ENCODE results near the gene ARNT2.

ARNT2 gene

DNA sequence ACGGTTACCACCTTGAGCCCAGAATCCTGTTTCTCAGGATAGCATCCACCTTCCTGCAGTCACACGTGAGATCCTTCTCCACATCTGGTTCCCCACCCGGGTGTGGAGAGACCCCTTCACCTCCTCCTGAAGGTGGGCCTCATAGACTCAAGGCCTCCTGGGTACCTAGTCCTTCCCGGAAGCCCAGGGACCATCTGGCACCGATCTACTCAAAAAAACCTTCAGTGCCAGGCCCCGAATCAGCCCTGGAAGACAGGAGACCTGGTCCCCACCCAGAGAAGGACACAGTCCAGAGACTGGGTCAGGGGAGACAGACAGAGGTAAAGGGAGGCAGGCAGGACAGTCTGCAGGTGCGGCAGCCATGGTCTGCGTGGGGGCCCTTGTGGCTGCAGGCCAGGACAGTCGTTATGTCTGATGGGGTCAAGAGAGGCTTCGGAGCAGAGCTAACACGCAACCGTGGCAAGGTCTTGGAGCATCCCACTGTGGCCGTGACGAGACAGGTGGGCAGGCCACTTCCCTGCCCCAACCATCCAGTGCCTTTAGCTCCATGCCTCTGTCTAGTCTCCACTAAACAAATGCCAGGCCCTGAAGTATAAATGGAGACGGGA lies 178.7 kb downstream of the ARNT2 start:
- no peak overlapping the region for H3K27ac ChIP-seq
- peaks cover 8% of the 10 kb centered on the region for H3K36me3 ChIP-seq (replicated peaks)
- no peaks in the 10 kb centered on the region for H3K27me3 ChIP-seq (replicated peaks)
- in situ Hi-C loops (cut with HindIII; ENCODE audit: low pct_ligation_motif_present, low sequenced_read_pairs): no loop called here
- no peak overlapping the region for H3K4me3 ChIP-seq (ENCODE audit: low read depth, low read length)
- TF ChIP-seq, protein P1, sequence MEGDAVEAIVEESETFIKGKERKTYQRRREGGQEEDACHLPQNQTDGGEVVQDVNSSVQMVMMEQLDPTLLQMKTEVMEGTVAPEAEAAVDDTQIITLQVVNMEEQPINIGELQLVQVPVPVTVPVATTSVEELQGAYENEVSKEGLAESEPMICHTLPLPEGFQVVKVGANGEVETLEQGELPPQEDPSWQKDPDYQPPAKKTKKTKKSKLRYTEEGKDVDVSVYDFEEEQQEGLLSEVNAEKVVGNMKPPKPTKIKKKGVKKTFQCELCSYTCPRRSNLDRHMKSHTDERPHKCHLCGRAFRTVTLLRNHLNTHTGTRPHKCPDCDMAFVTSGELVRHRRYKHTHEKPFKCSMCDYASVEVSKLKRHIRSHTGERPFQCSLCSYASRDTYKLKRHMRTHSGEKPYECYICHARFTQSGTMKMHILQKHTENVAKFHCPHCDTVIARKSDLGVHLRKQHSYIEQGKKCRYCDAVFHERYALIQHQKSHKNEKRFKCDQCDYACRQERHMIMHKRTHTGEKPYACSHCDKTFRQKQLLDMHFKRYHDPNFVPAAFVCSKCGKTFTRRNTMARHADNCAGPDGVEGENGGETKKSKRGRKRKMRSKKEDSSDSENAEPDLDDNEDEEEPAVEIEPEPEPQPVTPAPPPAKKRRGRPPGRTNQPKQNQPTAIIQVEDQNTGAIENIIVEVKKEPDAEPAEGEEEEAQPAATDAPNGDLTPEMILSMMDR (IDR thresholded peaks at IDR 0.05; ENCODE audit: low read depth, low read length, missing control alignments): no peak
- DNase-seq: no peak

DNA sequence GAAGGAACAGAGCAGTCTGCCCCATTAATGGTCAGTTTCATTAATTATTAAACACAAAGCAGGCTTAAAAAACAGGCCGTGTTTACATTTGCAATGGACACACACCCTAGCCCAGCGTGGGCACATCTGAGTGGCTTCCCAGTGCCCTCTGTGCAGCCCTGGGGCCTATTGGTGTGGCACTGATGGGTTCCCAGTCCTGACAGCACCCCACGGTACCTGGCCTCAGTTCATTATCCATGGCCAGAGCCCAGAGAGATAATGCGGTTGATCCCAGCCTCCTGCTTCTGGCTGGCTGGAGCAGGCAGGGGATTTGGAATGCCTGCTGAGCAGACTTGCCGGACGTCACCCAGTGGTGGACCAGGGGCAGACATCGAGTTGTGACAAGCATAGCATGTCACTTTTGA lies 180.4 kb downstream of the ARNT2 start:
- H3K36me3 ChIP-seq (replicated peaks): peaks cover 8% of the 10 kb centered on the region
- TF ChIP-seq, protein P1 (IDR thresholded peaks at IDR 0.05; ENCODE audit: low read depth, low read length, missing control alignments): no peak
- in situ Hi-C loops (cut with HindIII; ENCODE audit: low pct_ligation_motif_present, low sequenced_read_pairs): no loop called here
- no peak overlapping the region for H3K4me3 ChIP-seq (ENCODE audit: low read depth, low read length)
- no peak for DNase-seq
- no peaks in the 10 kb centered on the region for H3K27me3 ChIP-seq (replicated peaks)
- no peak overlapping the region for H3K27ac ChIP-seq

DNA sequence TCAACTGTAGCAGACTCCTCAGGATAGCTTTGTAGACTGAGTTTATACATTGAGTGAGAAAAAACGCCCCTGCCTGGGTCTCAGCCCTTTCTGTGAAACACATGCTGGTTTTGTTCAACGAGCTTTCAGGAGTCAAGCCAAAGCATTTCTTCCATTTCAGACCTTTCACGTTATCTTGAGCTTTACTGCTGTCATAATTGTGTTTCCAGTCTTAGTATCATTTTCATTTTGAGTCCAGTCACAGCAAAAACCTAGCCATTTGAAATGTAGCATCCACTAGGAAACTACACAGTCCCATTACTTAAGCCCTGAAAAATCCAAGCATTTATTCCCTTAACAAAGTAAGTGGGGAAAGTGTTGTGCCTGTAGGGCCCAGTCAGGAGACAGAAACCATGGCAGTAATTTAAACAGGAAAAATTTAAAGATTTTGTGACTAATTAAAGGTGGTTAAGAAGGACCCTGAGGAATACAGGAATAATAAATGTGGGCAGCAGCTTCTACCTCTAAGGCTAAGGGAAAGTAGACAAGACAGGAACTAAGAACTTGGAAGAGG lies 180.9 kb downstream of the ARNT2 start:
- no peak for DNase-seq
- no peaks in the 10 kb centered on the region for H3K27me3 ChIP-seq (replicated peaks)
- peaks cover 8% of the 10 kb centered on the region for H3K36me3 ChIP-seq (replicated peaks)
- H3K27ac ChIP-seq: no peak overlapping the region
- in situ Hi-C loops (cut with HindIII; ENCODE audit: low pct_ligation_motif_present, low sequenced_read_pairs): no loop called here
- TF ChIP-seq, protein P1 (IDR thresholded peaks at IDR 0.05; ENCODE audit: low read depth, low read length, missing control alignments): no peak
- no peak overlapping the region for H3K4me3 ChIP-seq (ENCODE audit: low read depth, low read length)

DNA sequence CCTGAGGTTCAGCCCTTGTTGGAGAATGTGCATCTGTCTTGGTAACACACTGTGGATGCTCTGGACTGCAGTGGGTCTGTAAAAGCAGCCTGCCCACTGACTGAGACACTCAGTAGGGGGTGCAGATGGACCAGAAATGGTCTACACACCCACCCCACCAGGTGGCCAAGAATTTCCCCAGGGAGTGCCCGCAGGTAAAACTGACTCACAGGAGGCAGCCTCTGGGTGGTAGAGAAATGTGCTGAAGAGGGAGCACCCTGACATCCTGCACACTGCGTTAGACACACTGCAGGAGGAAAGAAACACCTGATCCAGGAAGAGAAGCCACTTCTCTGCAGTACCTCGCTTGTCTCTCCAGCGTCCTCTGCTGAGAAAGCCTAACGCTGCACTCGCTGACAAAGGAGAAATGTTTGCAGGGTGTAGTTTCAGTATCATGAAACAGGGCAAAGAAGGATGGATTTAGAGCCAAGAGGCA lies 181.4 kb downstream of the ARNT2 start:
- DNase-seq: no peak

DNA sequence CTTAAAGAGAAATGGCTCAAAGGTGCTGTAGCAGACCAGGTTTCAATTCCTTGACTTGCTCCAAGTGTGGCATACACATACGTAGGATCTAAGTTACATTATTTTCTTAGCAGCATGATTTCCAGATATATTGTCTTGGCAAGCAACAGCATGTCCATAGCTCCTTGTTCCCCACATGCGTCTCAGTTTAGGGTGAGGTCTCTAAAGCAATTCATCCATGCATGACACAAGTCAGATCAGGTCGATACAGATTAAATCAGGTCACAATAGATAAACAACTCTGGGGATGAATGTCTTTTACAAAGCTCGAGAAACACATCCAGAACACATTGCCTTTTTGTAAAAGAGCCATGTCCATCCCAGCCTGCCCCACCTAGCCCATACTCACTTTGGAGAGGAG lies 182.0 kb downstream of the ARNT2 start:
- TF ChIP-seq, protein P1 (IDR thresholded peaks at IDR 0.05; ENCODE audit: low read depth, low read length, missing control alignments): no peak
- H3K4me3 ChIP-seq (ENCODE audit: low read depth, low read length): no peak overlapping the region
- in situ Hi-C loops (cut with HindIII; ENCODE audit: low pct_ligation_motif_present, low sequenced_read_pairs): no loop called here

More for the DNA sequence above, 181.4 kb downstream of the ARNT2 start:
- TF ChIP-seq, protein P1 (IDR thresholded peaks at IDR 0.05; ENCODE audit: low read depth, low read length, missing control alignments): no peak
- Histone ChIP-seq H3K27ac (no peak overlapping the region), H3K4me3 (ENCODE audit: low read depth, low read length) (no peak overlapping the region), H3K36me3 (replicated peaks) (peaks cover 5% of the 10 kb centered on the region), H3K27me3 (replicated peaks) (no peaks in the 10 kb centered on the region)
- in situ Hi-C loops (cut with HindIII; ENCODE audit: low pct_ligation_motif_present, low sequenced_read_pairs): no loop called here

More for the DNA sequence above, 182.0 kb downstream of the ARNT2 start:
- no peaks in the 10 kb centered on the region for H3K27me3 ChIP-seq (replicated peaks)
- peaks cover 5% of the 10 kb centered on the region for H3K36me3 ChIP-seq (replicated peaks)
- no peak overlapping the region for H3K27ac ChIP-seq
- DNase-seq: no peak
